IMR-90 (cell line): ENCODE data around the gene IGSF9B. TPM values are rescaled to one million over a fixed set of nuclear protein-coding genes. Genes with fewer than 3 reads are reported as not detected.

Experiments
- ATAC-seq: fragments of 200-7000 bp; cut with Tn5 transposase; 2 replicates; pipeline ENCODE4 v1.9.1; 2020; ENCODE audit warnings: low read depth, mild to moderate bottlenecking, moderate library complexity
- BruUV-seq: library from RNA; stranded (reverse); fragments of 400-500 nt; replicated peaks from 2 replicates; lab custom pipeline; 2021; lab: Mats Ljungman, UMichigan
- CTCF ChIA-PET: fragments of 300-600 bp; formaldehyde crosslinking; extraction: SDS; loops from one replicate; lab custom pipeline; 2021; ENCODE audit warnings: antibody characterized with exemption; lab: Yijun Ruan, JAX
- POLR2A ChIA-PET: fragments of 300-600 bp; sonication (Branson Sonifier 250); formaldehyde crosslinking; loops from one replicate; lab custom pipeline; 2022; ENCODE audit warnings: antibody characterized with exemption; ENCODE audit not compliant: unreplicated experiment; lab: Charles Lee
- DNase-seq: peaks from one replicate; pipeline ENCODE4 v3.0.0; 2013
- H2AFZ ChIP-seq: replicated peaks from 2 replicates; pipeline ENCODE3; 2013; ENCODE audit warnings: low read length, mild to moderate bottlenecking; ENCODE audit not compliant: poor library complexity
- H2AK5ac ChIP-seq: 2 replicates; pipeline ENCODE4 v1.6.1; 2013; ENCODE audit warnings: low read depth, low read length, inconsistent platforms
- H2AK9ac ChIP-seq: replicated peaks from 2 replicates; pipeline ENCODE3; 2013; ENCODE audit warnings: mild to moderate bottlenecking, low read depth, low read length, moderate library complexity; ENCODE audit not compliant: poor library complexity
- H2BK120ac ChIP-seq: 2 replicates; pipeline ENCODE4 v1.6.1; 2013; ENCODE audit warnings: low read depth, low read length, inconsistent platforms
- H2BK15ac ChIP-seq: 3 replicates; pipeline ENCODE4 v1.6.1; 2013; ENCODE audit warnings: low read depth, low read length, inconsistent platforms
- H2BK20ac ChIP-seq: 2 replicates; pipeline ENCODE4 v1.6.1; 2013; ENCODE audit warnings: low read depth, mild to moderate bottlenecking, inconsistent platforms, low read length, moderate library complexity
- H2BK5ac ChIP-seq: 2 replicates; pipeline ENCODE4 v1.6.1; 2013; ENCODE audit warnings: mild to moderate bottlenecking, low read depth, low read length, inconsistent platforms; ENCODE audit not compliant: poor library complexity, severe bottlenecking
- H3K14ac ChIP-seq: replicated peaks from 2 replicates; pipeline ENCODE4 v1.6.1; 2013; ENCODE audit warnings: low read depth, low read length, inconsistent platforms
- H3K18ac ChIP-seq: 2 replicates; pipeline ENCODE4 v1.6.1; 2013; ENCODE audit warnings: low read depth, low read length, control low read depth
- H3K23ac ChIP-seq: 2 replicates; pipeline ENCODE4 v1.6.1; 2013; ENCODE audit warnings: low read depth, low read length, inconsistent platforms
- H3K27ac ChIP-seq: 2 replicates; pipeline ENCODE4 v1.5.1; 2013; ENCODE audit warnings: mild to moderate bottlenecking, control low read depth, low read length; ENCODE audit not compliant: insufficient read depth
- H3K27me3 ChIP-seq: 2 replicates; pipeline ENCODE4 v1.6.1; 2013; ENCODE audit warnings: low read length; ENCODE audit not compliant: control insufficient read depth, insufficient read depth
- H3K36me3 ChIP-seq: 2 replicates; pipeline ENCODE4 v1.6.1; 2013; ENCODE audit warnings: low read length, mixed read lengths; ENCODE audit not compliant: control insufficient read depth, insufficient read depth
- H3K4ac ChIP-seq: 2 replicates; pipeline ENCODE4 v1.6.1; 2013; ENCODE audit warnings: low read depth, low read length, inconsistent platforms
- H3K4me1 ChIP-seq: 2 replicates; pipeline ENCODE4 v1.6.1; 2013; ENCODE audit warnings: low read length, mixed read lengths; ENCODE audit not compliant: control insufficient read depth, insufficient read depth
- H3K4me2 ChIP-seq: 2 replicates; pipeline ENCODE4 v1.6.1; 2013; ENCODE audit warnings: low read depth, mild to moderate bottlenecking, control low read depth, low read length, moderate library complexity
- H3K4me3 ChIP-seq: 2 replicates; pipeline ENCODE4 v1.5.1; 2013; ENCODE audit warnings: low read depth, mild to moderate bottlenecking, control low read depth, low read length, moderate library complexity; ENCODE audit not compliant: insufficient read depth
- H3K56ac ChIP-seq: 2 replicates; pipeline ENCODE4 v1.6.1; 2013; ENCODE audit warnings: low read length, inconsistent platforms; ENCODE audit not compliant: insufficient read depth; ENCODE audit errors: extremely low read depth
- H3K79me1 ChIP-seq, 2 experiments: 2 replicates each; pipeline ENCODE4 v1.6.1; 2013; ENCODE audit warnings: low read length in 2 of 2, inconsistent platforms in 1 of 2, low read depth in 1 of 2
- H3K9ac ChIP-seq: 2 replicates; pipeline ENCODE4 v1.6.1; 2013; ENCODE audit warnings: low read depth, low read length, control low read depth
- H3K9me1 ChIP-seq: 2 replicates; pipeline ENCODE4 v1.6.1; 2013; ENCODE audit warnings: low read length, inconsistent platforms; ENCODE audit not compliant: insufficient read depth
- H3K9me3 ChIP-seq: 2 replicates; pipeline ENCODE4 v1.6.1; 2013; ENCODE audit warnings: low read length; ENCODE audit not compliant: control insufficient read depth, insufficient read depth
- H4K20me1 ChIP-seq: 2 replicates; pipeline ENCODE4 v1.6.1; 2013; ENCODE audit warnings: low read length, inconsistent platforms; ENCODE audit not compliant: insufficient read depth
- H4K5ac ChIP-seq: 2 replicates; pipeline ENCODE4 v1.6.1; 2013; ENCODE audit warnings: mild to moderate bottlenecking, low read depth, low read length, control low read depth
- H4K8ac ChIP-seq, 2 experiments: 2 replicates each; pipeline ENCODE4 v1.6.1; 2013; ENCODE audit warnings: low read depth in 2 of 2, low read length in 2 of 2, control low read depth in 1 of 2, inconsistent platforms in 1 of 2
- H4K91ac ChIP-seq: 2 replicates; pipeline ENCODE4 v1.6.1; 2013; ENCODE audit warnings: low read depth, low read length, inconsistent platforms; ENCODE audit not compliant: insufficient read depth
- CEBPB ChIP-seq: IDR thresholded peaks from 2 replicates; pipeline ENCODE4 v1.6.1; 2012; ENCODE audit warnings: low read depth, low read length, improper control_type of control experiment
- MAFK ChIP-seq: IDR thresholded peaks from 2 replicates; pipeline ENCODE4 v1.6.1; 2012; ENCODE audit warnings: low read depth, low read length, improper control_type of control experiment
- RCOR1 ChIP-seq: IDR thresholded peaks from 2 replicates; pipeline ENCODE4 v1.6.1; 2012; ENCODE audit warnings: mild to moderate bottlenecking, low read length, improper control_type of control experiment; ENCODE audit not compliant: insufficient replicate concordance
- RFX5 ChIP-seq: IDR thresholded peaks from 2 replicates; pipeline ENCODE4 v1.8.0; 2012; ENCODE audit warnings: low read depth, mild to moderate bottlenecking, low read length, moderate library complexity
- WGBS, 2 experiments: methylation state at CpG; one replicate each; pipeline versions ENCODE4 v1.1.5 to v1.1.7; 2013; ENCODE audit warnings: missing lambda C conversion rate in 2 of 2; ENCODE audit not compliant: insufficient read length in 1 of 2; ENCODE audit errors: extremely low coverage in 2 of 2; 5-methylcytosine and 5-hydroxymethylcytosine counted together
- dilution Hi-C: fragments of 300-500 bp; cut with HindIII; formaldehyde crosslinking; loops from one replicate; pipeline ENCODE4 v1.14.3; 2018; ENCODE audit warnings: low sequenced_read_pairs; ENCODE audit not compliant: unreplicated experiment
- in situ Hi-C: fragments of 300-500 bp; cut with MboI; formaldehyde crosslinking; loops from 3 replicates; pipeline ENCODE4 v1.14.3; 2019; ENCODE audit warnings: low sequenced_read_pairs, inconsistent platforms, mixed read lengths
- intact Hi-C: fragments of 100-400 bp; cut with micrococcal nuclease; formaldehyde crosslinking; loops from 2 replicates; pipeline ENCODE4 v1.10.0; 2022
- polyA plus RNA-seq, 3 experiments: library from polyadenylated mRNA; depleted of rRNA; stranded (reverse); fragments of >200 nt; gene quantifications; 2 replicates each; pipeline ENCODE4 v1.2.3, GENCODE V29; 2012; ENCODE audit warnings: low replicate concordance in 1 of 3
- total RNA-seq: library from RNA; depleted of rRNA; stranded (reverse); fragments of >200 nt; gene quantifications from 2 replicates; pipeline ENCODE4 v1.2.3, GENCODE V29; 2012

The IGSF9B gene
- total and polyA plus RNA-seq, 2 of the 4 experiments (the other 2 are of a cell fraction) = under 0.01 to 0.10 TPM

GRCh38 chr11:133864756-133865155, 92.0 kb downstream of the IGSF9B start:
- ChIA-PET POLR2A (no interaction called here), CTCF (no interaction called here)
- no peak overlapping the region for H2BK120ac ChIP-seq
- no peak overlapping the region for H2BK20ac ChIP-seq
- H4K8ac ChIP-seq = no peak overlapping the region
- H3K4me1 ChIP-seq = no peaks in the 10 kb centered on the region
- no peak overlapping the region for H3K4ac ChIP-seq
- no peak overlapping the region for H2AFZ ChIP-seq
- no TSS peak for BruUV-seq
- H2AK5ac ChIP-seq = no peak overlapping the region
- H2BK15ac ChIP-seq = no peak overlapping the region
- dilution Hi-C loops = no loop called here
- no peak overlapping the region for H3K4me2 ChIP-seq
- no peaks in the 10 kb centered on the region for H3K79me1 ChIP-seq
- intact Hi-C loops = no loop called here
- no peak overlapping the region for H3K18ac ChIP-seq
- in situ Hi-C loops = no loop called here
- no peaks in the 10 kb centered on the region for H3K27me3 ChIP-seq
- H3K36me3 ChIP-seq = no peaks in the 10 kb centered on the region
- WGBS, 2 experiments = 83% methylated on average over 16 of the region's 26 CpGs; no CpG with 5 or more reads in 1 of the 2 experiments
- no peaks in the 10 kb centered on the region for H4K20me1 ChIP-seq
- H3K9me3 ChIP-seq = peaks cover 12% of the 10 kb centered on the region
- no peak overlapping the region for H3K14ac ChIP-seq
- no peak for TF ChIP-seq MAFK
- no peak for TF ChIP-seq RCOR1
- no peak for TF ChIP-seq CEBPB
- TF ChIP-seq RFX5 = no peak
- no peak overlapping the region for H3K9ac ChIP-seq
- no peak overlapping the region for H3K23ac ChIP-seq
- no peak overlapping the region for H3K4me3 ChIP-seq
- ATAC-seq (no peak), DNase-seq (no peak)
- H4K5ac ChIP-seq = no peak overlapping the region
- no peak overlapping the region for H3K56ac ChIP-seq
- H3K27ac ChIP-seq = no peak overlapping the region
- no peak overlapping the region for H4K91ac ChIP-seq
- no peak overlapping the region for H2BK5ac ChIP-seq
- no peak overlapping the region for H2AK9ac ChIP-seq
- H3K9me1 ChIP-seq = no peaks in the 10 kb centered on the region
